Nephron (organoid): Measurements from ENCODE around the gene MAN2A2.

Source experiments
- H3K27ac Mint-ChIP-seq, 3 experiments: 2 replicates each; pipeline ENCODE4 v1.8.0; 2020; ENCODE audit warnings: mixed read lengths in 3 of 3, mild to moderate bottlenecking in 2 of 3, moderate library complexity in 1 of 3
- H3K27me3 Mint-ChIP-seq: 2 replicates; pipeline ENCODE4 v1.8.0; 2021; ENCODE audit warnings: low read depth, mild to moderate bottlenecking, moderate library complexity, mixed read lengths
- H3K36me3 Mint-ChIP-seq: 2 replicates; pipeline ENCODE4 v1.8.0; 2020; ENCODE audit warnings: low read depth, mixed read lengths
- H3K4me1 Mint-ChIP-seq: 2 replicates; pipeline ENCODE4 v1.8.0; 2020; ENCODE audit warnings: mixed read lengths
- H3K4me3 Mint-ChIP-seq, 3 experiments: 2 replicates each; pipeline ENCODE4 v1.8.0; 2020; ENCODE audit warnings: mild to moderate bottlenecking in 3 of 3, mixed read lengths in 3 of 3, moderate library complexity in 2 of 3
- H3K9me3 Mint-ChIP-seq: 2 replicates; pipeline ENCODE4 v1.8.0; 2020; ENCODE audit warnings: mixed read lengths
- CTCF ChIP-seq, 3 experiments: fragments of 200-600 bp; sonication (generic); IDR thresholded peaks; one replicate each; pipeline ENCODE4 v1.5.0; 2021; ENCODE audit warnings: antibody characterized with exemption in 3 of 3; ENCODE audit not compliant: unreplicated experiment in 3 of 3

Gene MAN2A2

GRCh38 chr15:90869601-90870353 lies 33.3 kb upstream of the MAN2A2 start:
- H3K4me1 Mint-ChIP-seq: peaks cover 47% of the 10 kb centered on the region
- H3K9me3 Mint-ChIP-seq: no peaks in the 10 kb centered on the region
- H3K27me3 Mint-ChIP-seq: peaks cover 14% of the 10 kb centered on the region
- H3K4me3 Mint-ChIP-seq: peak overlapping the region; percentile 84 to 93 (median 91)
- H3K27ac Mint-ChIP-seq: peak overlapping the region; percentile 84 to 96 (median 96)
- TF ChIP-seq CTCF (IDR thresholded peaks at IDR 0.05; ENCODE audit: unreplicated experiment in 3 of 3): no peak
- no peaks in the 10 kb centered on the region for H3K36me3 Mint-ChIP-seq

- no peaks in the 10 kb centered on the region for H3K36me3 Mint-ChIP-seq
- H3K27me3 Mint-ChIP-seq: peaks cover 14% of the 10 kb centered on the region
- H3K9me3 Mint-ChIP-seq: no peaks in the 10 kb centered on the region
- H3K27ac Mint-ChIP-seq: peak overlapping the region; percentile 84 to 96 (median 96)
- peaks cover 47% of the 10 kb centered on the region for H3K4me1 Mint-ChIP-seq
- H3K4me3 Mint-ChIP-seq: peak overlapping the region; percentile 84 to 93 (median 91)
- no peak for TF ChIP-seq CTCF (IDR thresholded peaks at IDR 0.05; ENCODE audit: unreplicated experiment in 3 of 3)
Observed at GRCh38 chr15:90870354-90871138, 32.6 kb upstream of the MAN2A2 start.

GRCh38 chr15:90871139-90871715 lies 31.9 kb upstream of the MAN2A2 start:
- TF ChIP-seq CTCF (IDR thresholded peaks at IDR 0.05; ENCODE audit: unreplicated experiment in 3 of 3): no peak
- peaks cover 47% of the 10 kb centered on the region for H3K4me1 Mint-ChIP-seq
- peak overlapping the region; percentile 84 to 96 (median 96) for H3K27ac Mint-ChIP-seq
- peaks cover 7% of the 10 kb centered on the region for H3K27me3 Mint-ChIP-seq
- peak overlapping the region; percentile 84 to 93 (median 91) for H3K4me3 Mint-ChIP-seq
- no peaks in the 10 kb centered on the region for H3K36me3 Mint-ChIP-seq
- no peaks in the 10 kb centered on the region for H3K9me3 Mint-ChIP-seq

GRCh38 chr15:90871716-90872485 lies 31.2 kb upstream of the MAN2A2 start:
- Mint-ChIP-seq H3K9me3 (no peaks in the 10 kb centered on the region), H3K4me1 (peaks cover 47% of the 10 kb centered on the region), H3K27me3 (peaks cover 5% of the 10 kb centered on the region), H3K27ac (peak overlapping the region; percentile 77 to 89 (median 85)), H3K4me3 (peak overlapping the region; percentile 82 to 90 (median 89)), H3K36me3 (peaks cover 4% of the 10 kb centered on the region)
- TF ChIP-seq CTCF (IDR thresholded peaks at IDR 0.05; ENCODE audit: unreplicated experiment in 3 of 3): no peak

GRCh38 chr15:90872486-90873184 lies 30.5 kb upstream of the MAN2A2 start:
- Mint-ChIP-seq H3K4me3 (peak overlapping the region; percentile 82 to 90 (median 89)), H3K9me3 (no peaks in the 10 kb centered on the region), H3K27ac (peak overlapping the region; percentile 77 to 89 (median 85)), H3K4me1 (peaks cover 47% of the 10 kb centered on the region), H3K27me3 (peaks cover 5% of the 10 kb centered on the region), H3K36me3 (peaks cover 12% of the 10 kb centered on the region)
- no peak for TF ChIP-seq CTCF (IDR thresholded peaks at IDR 0.05; ENCODE audit: unreplicated experiment in 3 of 3)
